ENCODE measurements around the gene CTPS1.

DNA sequence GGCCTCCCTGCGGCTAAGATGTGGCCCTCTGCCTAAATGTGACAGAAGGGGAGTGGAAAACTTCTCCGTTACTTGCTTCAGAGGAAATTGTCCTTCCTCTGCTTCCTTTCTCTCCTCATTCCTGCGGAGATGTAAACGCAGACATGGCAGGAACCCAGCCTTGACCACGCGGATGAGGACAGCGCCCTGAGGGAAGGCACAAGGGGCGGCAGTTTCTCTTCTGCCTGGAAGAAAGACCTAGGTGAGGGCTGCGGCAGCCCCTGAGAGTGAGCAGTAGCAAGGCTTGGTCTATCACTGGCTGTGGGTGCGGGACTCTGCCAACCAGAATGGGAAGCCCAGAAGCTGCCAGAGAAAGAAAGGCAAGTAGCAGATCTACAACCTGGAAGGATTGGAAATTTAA lies 14.0 kb upstream of the CTPS1 start:
- TF ChIP-seq, protein P1, sequence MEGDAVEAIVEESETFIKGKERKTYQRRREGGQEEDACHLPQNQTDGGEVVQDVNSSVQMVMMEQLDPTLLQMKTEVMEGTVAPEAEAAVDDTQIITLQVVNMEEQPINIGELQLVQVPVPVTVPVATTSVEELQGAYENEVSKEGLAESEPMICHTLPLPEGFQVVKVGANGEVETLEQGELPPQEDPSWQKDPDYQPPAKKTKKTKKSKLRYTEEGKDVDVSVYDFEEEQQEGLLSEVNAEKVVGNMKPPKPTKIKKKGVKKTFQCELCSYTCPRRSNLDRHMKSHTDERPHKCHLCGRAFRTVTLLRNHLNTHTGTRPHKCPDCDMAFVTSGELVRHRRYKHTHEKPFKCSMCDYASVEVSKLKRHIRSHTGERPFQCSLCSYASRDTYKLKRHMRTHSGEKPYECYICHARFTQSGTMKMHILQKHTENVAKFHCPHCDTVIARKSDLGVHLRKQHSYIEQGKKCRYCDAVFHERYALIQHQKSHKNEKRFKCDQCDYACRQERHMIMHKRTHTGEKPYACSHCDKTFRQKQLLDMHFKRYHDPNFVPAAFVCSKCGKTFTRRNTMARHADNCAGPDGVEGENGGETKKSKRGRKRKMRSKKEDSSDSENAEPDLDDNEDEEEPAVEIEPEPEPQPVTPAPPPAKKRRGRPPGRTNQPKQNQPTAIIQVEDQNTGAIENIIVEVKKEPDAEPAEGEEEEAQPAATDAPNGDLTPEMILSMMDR (IDR thresholded peaks at IDR 0.05; ENCODE audit: borderline replicate concordance, extremely low read depth, low read length, poor library complexity, severe bottlenecking): no peak
- no peak for TF ChIP-seq EZH2 (IDR thresholded peaks at IDR 0.05; ENCODE audit: borderline replicate concordance, low read depth, low read length, severe bottlenecking)
